AG10803 (cell line): ENCODE results near the gene TJP1.

Experiments used
- DNase-seq: peaks from one replicate; pipeline ENCODE4 v3.0.0; 2010; ENCODE audit warnings: low read depth
- H3K4me3 ChIP-seq: 2 replicates; pipeline ENCODE4 v1.5.1; 2011; ENCODE audit warnings: mild to moderate bottlenecking, low read length, control low read depth
- TF ChIP-seq, protein P1 (sequence below): conservative IDR thresholded peaks from 2 replicates; pipeline ENCODE4 v1.5.1; 2011; ENCODE audit warnings: mild to moderate bottlenecking, low read length, control low read depth, inconsistent platforms

Gene TJP1

DNA sequence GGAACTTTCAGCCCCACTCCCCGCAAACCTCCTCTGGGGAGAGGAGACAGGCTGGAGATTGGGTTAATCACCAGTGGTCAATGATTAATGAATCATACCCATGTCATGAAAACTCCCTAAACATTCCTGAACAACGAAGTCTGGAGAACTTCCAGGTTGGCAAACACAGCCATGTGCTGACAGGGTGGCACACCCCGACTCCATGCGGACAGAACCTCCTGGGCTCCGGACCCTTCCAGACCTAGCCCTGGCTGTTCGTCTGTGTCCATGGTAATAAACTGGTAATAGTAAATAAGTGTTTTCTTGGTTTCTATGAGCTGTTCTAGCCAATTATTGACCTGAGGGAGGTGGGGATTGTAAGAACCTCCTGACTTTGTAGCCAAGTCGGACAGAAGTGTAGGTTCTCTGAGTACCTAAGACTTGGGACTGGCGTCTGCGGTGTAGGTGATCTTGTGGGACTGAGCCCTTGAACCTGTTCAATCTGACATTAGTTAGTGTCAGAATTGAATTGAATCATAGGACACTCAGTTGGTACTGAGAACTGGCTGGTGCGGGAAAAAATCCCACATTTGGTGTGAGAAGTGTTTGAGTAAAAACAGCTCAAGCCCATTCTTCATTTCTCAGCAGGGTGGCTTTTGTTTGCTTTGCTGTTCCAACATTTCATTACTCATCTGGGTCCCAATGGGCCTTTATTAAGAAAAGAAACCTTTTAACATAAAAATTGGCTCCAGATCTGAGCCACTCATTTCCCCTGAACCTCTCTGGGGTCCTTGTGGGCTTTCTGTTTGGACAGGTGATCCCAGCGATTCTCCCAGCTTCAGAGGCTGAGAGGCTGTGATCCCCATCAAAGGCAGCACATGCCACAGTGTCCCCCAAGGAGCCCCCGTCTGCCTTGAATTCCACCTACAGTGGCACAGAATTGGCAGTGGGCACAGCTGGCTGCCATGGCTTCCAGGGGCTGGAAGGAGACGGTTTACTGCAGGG, 151.0 kb downstream of the TJP1 start:
- TF ChIP-seq, protein P1, sequence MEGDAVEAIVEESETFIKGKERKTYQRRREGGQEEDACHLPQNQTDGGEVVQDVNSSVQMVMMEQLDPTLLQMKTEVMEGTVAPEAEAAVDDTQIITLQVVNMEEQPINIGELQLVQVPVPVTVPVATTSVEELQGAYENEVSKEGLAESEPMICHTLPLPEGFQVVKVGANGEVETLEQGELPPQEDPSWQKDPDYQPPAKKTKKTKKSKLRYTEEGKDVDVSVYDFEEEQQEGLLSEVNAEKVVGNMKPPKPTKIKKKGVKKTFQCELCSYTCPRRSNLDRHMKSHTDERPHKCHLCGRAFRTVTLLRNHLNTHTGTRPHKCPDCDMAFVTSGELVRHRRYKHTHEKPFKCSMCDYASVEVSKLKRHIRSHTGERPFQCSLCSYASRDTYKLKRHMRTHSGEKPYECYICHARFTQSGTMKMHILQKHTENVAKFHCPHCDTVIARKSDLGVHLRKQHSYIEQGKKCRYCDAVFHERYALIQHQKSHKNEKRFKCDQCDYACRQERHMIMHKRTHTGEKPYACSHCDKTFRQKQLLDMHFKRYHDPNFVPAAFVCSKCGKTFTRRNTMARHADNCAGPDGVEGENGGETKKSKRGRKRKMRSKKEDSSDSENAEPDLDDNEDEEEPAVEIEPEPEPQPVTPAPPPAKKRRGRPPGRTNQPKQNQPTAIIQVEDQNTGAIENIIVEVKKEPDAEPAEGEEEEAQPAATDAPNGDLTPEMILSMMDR, result no peak
- DNase-seq, result peak; percentile 73
- H3K4me3 ChIP-seq, result no peak overlapping the region

DNA sequence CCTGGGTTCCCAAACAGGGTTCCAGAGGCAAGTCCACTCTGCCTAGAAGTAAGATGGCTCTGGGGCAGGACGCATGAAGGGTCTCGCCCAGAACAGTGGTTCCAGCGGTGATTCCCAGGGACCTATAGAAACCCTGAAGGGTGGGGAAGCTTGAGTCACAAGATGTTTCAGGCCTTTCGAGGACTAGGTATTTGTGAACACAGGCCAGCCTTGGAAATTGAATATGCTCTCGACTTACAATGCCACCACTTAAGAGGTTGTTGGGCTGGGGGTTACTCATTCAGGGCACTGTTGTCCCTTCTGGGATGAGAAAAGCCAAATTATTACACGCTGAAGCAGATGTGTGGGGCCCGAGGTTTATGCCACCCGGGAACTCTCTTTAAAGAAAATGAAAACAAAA, 152.0 kb downstream of the TJP1 start:
- TF ChIP-seq, protein P1, result no peak
- H3K4me3 ChIP-seq, result no peak overlapping the region
- no peak for DNase-seq

DNA sequence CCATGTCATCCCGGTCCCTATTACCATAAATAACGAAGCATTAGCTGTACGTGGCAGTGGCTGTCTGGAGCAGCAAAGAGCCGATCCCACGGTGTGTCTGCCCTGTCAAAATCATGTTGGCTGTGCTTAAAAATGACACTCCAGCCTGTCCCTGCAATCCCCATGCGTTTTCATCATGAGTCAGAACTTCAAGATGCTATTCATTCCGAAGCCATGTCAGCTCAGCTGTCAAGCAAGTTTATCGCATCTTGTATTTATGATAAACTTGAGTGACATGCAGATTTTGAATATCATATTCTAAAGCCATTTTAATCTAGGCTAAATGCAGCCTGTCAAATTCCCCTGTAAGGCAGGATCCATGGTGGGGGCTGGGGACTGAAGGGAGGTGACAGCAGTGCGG, 152.4 kb downstream of the TJP1 start:
- TF ChIP-seq, protein P1, result no peak
- DNase-seq, result peak; percentile 39
- H3K4me3 ChIP-seq, result no peak overlapping the region

DNA sequence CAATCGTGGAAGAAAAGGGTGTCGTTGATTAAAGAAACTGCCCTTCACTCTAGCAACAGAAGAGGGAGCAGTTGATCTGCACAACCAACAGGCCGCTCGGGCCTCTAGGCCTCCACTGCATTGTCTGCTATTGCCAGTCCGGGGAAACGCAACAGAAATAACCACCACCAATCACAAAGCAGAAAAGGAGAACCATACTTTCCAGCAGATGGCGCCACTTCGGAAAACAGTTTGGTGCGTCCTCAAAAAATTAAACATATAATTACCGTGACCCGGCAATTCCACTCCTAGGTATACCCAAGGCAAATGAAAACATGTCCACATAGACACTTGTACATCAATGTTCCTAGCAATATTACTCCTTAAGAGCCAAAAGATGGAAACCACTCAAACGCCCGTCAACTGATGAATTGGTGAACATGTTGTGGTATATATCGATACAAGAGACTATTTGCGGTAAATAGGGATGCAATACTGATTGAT, 154.1 kb downstream of the TJP1 start:
- no peak overlapping the region for H3K4me3 ChIP-seq
- TF ChIP-seq, protein P1, result peak; percentile 77
- peak; percentile 83 for DNase-seq

DNA sequence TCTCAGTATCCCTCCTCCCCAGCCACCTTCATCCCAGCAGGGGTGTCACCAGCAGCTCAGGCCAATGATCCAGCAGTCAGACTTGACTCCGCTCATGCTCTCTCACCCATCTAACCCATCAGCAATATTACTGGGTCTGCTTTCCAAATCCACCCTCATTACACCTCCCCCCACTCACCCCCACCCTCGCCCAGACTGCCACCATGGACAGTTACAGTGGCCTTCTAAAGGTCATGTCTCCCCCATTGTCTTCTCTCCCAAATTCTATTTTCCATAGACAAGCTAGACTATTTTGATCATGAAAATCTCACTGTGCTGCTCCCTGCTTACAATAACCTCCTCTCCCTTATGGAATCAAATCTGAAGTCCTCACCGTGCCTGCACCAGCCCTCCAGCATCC, 156.0 kb downstream of the TJP1 start:
- H3K4me3 ChIP-seq, result no peak overlapping the region
- no peak for DNase-seq
- TF ChIP-seq, protein P1, result no peak

DNA sequence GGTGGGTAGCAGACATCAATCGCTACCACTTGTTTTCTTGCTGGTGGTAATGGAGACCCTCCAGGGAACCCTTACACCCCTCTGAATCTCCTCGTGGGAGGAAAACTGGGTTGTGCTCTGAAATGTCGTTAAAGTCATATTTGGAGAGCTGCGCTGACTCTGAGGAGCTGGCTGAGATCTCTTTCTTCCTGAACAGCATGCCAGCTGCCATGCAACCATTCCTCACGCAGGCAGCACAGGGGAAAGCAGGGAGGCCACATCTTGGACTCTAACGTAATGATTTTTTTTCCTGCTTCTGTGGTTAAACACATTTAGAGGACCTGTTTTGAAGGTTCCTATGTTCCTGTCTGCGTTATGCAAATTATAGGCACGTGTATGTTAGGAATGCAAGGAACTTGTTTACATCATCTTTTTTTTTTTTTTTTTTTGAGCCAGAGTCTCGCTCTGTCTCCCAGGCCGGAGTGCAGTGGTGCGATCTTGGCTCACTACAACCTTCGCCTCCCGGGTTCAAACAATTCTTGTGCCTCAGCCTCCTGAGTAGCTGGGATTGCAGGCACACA, 156.7 kb downstream of the TJP1 start:
- peak; percentile 36 for DNase-seq
- TF ChIP-seq, protein P1, result no peak

More for the DNA sequence above, 156.7 kb downstream of the TJP1 start:
- H3K4me3 ChIP-seq, result no peak overlapping the region
